Karpas-422 (cell line): Measurements from ENCODE around the gene TCEA3. TPM values are rescaled to one million over a fixed set of nuclear protein-coding genes. Genes with fewer than 3 reads are reported as not detected.

Source experiments
- DNase-seq: peaks from one replicate; pipeline ENCODE4 v3.0.0-alpha.2; 2015
- H2AFZ ChIP-seq: fragments of 200-600 bp; sonication (generic); 2 replicates; pipeline ENCODE4 v1.6.1; 2014; ENCODE audit warnings: antibody characterized with exemption, low read length, mixed read lengths
- H3K27ac ChIP-seq: fragments of 200-600 bp; sonication (generic); 2 replicates; pipeline ENCODE4 v1.5.1; 2014; ENCODE audit warnings: mild to moderate bottlenecking, low read length, moderate library complexity
- H3K27me3 ChIP-seq: fragments of 200-600 bp; sonication (generic); 2 replicates; pipeline ENCODE4 v1.6.1; 2014; ENCODE audit warnings: low read length, mixed read lengths
- H3K36me3 ChIP-seq: fragments of 200-600 bp; sonication (generic); 2 replicates; pipeline ENCODE4 v1.6.1; 2014; ENCODE audit warnings: low read length, mixed read lengths; ENCODE audit not compliant: insufficient read depth
- H3K4me1 ChIP-seq: fragments of 200-600 bp; sonication (generic); 2 replicates; pipeline ENCODE4 v1.6.1; 2014; ENCODE audit warnings: mild to moderate bottlenecking, low read length, mixed read lengths
- H3K4me2 ChIP-seq: fragments of 200-600 bp; sonication (generic); 2 replicates; pipeline ENCODE4 v1.6.1; 2014; ENCODE audit warnings: low read length, low read depth, mild to moderate bottlenecking; ENCODE audit not compliant: poor library complexity, severe bottlenecking
- H3K4me3 ChIP-seq: fragments of 200-600 bp; sonication (generic); 2 replicates; pipeline ENCODE4 v1.5.1; 2014; ENCODE audit warnings: mild to moderate bottlenecking, antibody characterized with exemption, low read length, mixed read lengths
- H3K79me2 ChIP-seq: fragments of 200-600 bp; sonication (generic); 2 replicates; pipeline ENCODE4 v1.6.1; 2014; ENCODE audit warnings: mild to moderate bottlenecking, low read length, mixed read lengths
- H3K9ac ChIP-seq: fragments of 200-600 bp; sonication (generic); 2 replicates; pipeline ENCODE4 v1.6.0; 2014; ENCODE audit warnings: low read length
- H3K9me2 ChIP-seq: fragments of 200-600 bp; sonication (generic), shearing (Covaris generic); replicated peaks from 2 replicates; pipeline ENCODE4 v1.6.0; 2014; ENCODE audit warnings: mild to moderate bottlenecking, low read length, moderate library complexity; ENCODE audit not compliant: insufficient read depth
- H3K9me3 ChIP-seq: fragments of 300-700, 200-600 bp; sonication (generic); 2 replicates; pipeline ENCODE4 v1.6.1; 2014; ENCODE audit warnings: low read length, mixed read lengths
- H4K20me1 ChIP-seq: fragments of 200-600 bp; sonication (generic); 2 replicates; pipeline ENCODE4 v1.6.1; 2014; ENCODE audit warnings: mild to moderate bottlenecking, antibody characterized with exemption, low read length, low read depth; ENCODE audit not compliant: insufficient read depth
- total RNA-seq: library from RNA; depleted of rRNA; stranded (reverse); fragments of >200 nt; shearing (Covaris generic); gene quantifications from 2 replicates; pipeline ENCODE4 v1.2.3, GENCODE V29; 2014; ENCODE audit warnings: low replicate concordance

The TCEA3 gene
- total RNA-seq, 1 experiment from 2014 or later = not detected

GRCh38 chr1:23405946-23406345, 18.6 kb downstream of the TCEA3 start:
- Histone ChIP-seq H3K27ac (no peak overlapping the region), H3K4me3 (no peak overlapping the region), H3K9me2 (no peaks in the 10 kb centered on the region), H3K9ac (no peak overlapping the region), H2AFZ (no peak overlapping the region), H3K4me1 (no peaks in the 10 kb centered on the region), H4K20me1 (no peaks in the 10 kb centered on the region), H3K27me3 (no peaks in the 10 kb centered on the region), H3K4me2 (no peak overlapping the region), H3K36me3 (no peaks in the 10 kb centered on the region), H3K9me3 (no peaks in the 10 kb centered on the region), H3K79me2 (no peaks in the 10 kb centered on the region)
- DNase-seq = no peak

DNA sequence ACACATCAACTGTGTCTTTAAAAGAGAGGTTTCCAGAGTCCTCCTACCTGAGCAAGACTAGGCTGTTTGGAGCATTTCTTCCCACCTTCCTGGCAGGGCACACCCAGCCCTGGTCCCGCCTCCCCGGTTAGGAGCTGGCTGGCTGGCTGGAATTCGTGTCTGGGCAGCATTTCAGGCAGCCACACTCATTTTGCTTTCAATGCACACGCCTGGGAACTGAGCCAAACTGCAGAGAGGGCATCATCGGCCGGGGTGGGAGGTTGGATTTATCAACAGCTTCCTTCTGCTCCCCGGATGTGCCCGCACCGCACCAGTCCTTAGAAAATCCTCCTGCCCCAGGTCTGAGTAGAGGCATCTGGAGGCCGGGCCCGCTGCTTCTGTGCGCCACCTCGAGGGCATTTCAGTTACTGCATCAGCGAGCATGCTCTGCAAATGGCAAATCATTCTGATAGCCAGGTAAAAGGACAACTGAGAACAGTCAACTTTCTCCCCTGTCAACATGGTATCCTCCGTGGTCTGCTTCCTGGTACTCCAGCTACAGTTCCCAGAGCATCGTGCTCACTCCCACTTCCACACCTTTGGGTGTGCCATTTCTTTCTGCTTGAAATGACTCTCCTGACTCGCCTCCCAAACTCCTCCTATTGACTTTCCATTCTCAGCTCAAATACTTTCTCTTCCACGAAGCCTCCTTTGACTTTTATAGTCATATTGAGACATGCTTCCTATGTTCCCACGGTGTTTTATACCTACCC, 20.6 kb downstream of the TCEA3 start:
- H3K4me1 ChIP-seq = no peaks in the 10 kb centered on the region
- no peaks in the 10 kb centered on the region for H4K20me1 ChIP-seq
- H3K9me2 ChIP-seq = no peaks in the 10 kb centered on the region
- no peak overlapping the region for H3K4me2 ChIP-seq
- H3K27me3 ChIP-seq = no peaks in the 10 kb centered on the region
- H3K36me3 ChIP-seq = no peaks in the 10 kb centered on the region
- DNase-seq = peak; percentile 91
- H2AFZ ChIP-seq = no peak overlapping the region
- no peak overlapping the region for H3K4me3 ChIP-seq
- no peak overlapping the region for H3K9ac ChIP-seq
- no peaks in the 10 kb centered on the region for H3K9me3 ChIP-seq
- H3K79me2 ChIP-seq = no peaks in the 10 kb centered on the region
- no peak overlapping the region for H3K27ac ChIP-seq

- Histone ChIP-seq H3K4me3 (no peak overlapping the region), H4K20me1 (no peaks in the 10 kb centered on the region), H3K27me3 (no peaks in the 10 kb centered on the region), H3K9ac (no peak overlapping the region), H3K9me2 (no peaks in the 10 kb centered on the region), H3K36me3 (no peaks in the 10 kb centered on the region), H3K9me3 (no peaks in the 10 kb centered on the region), H3K27ac (no peak overlapping the region), H2AFZ (no peak overlapping the region), H3K79me2 (no peaks in the 10 kb centered on the region), H3K4me1 (no peaks in the 10 kb centered on the region), H3K4me2 (no peak overlapping the region)
- no peak for DNase-seq
Observed at GRCh38 chr1:23403355-23403734, 21.2 kb downstream of the TCEA3 start.

GRCh38 chr1:23403038-23403336, 21.6 kb downstream of the TCEA3 start:
- Histone ChIP-seq H3K9ac (no peak overlapping the region), H3K27ac (no peak overlapping the region), H3K27me3 (no peaks in the 10 kb centered on the region), H3K36me3 (no peaks in the 10 kb centered on the region), H3K4me3 (no peak overlapping the region), H3K4me1 (no peaks in the 10 kb centered on the region), H2AFZ (no peak overlapping the region), H3K9me3 (no peaks in the 10 kb centered on the region), H4K20me1 (no peaks in the 10 kb centered on the region), H3K4me2 (no peak overlapping the region), H3K9me2 (no peaks in the 10 kb centered on the region), H3K79me2 (no peaks in the 10 kb centered on the region)
- DNase-seq = no peak

GRCh38 chr1:23402286-23403037, 22.1 kb downstream of the TCEA3 start:
- no peaks in the 10 kb centered on the region for H3K79me2 ChIP-seq
- no peak overlapping the region for H3K27ac ChIP-seq
- no peaks in the 10 kb centered on the region for H3K9me2 ChIP-seq
- H3K9ac ChIP-seq = no peak overlapping the region
- H3K4me3 ChIP-seq = no peak overlapping the region
- no peaks in the 10 kb centered on the region for H3K27me3 ChIP-seq
- no peaks in the 10 kb centered on the region for H3K4me1 ChIP-seq
- no peak for DNase-seq
- no peaks in the 10 kb centered on the region for H3K9me3 ChIP-seq
- no peaks in the 10 kb centered on the region for H3K36me3 ChIP-seq
- no peaks in the 10 kb centered on the region for H4K20me1 ChIP-seq
- H2AFZ ChIP-seq = no peak overlapping the region
- no peak overlapping the region for H3K4me2 ChIP-seq

- Histone ChIP-seq H3K4me2 (no peak overlapping the region), H4K20me1 (no peaks in the 10 kb centered on the region), H3K79me2 (no peaks in the 10 kb centered on the region), H3K9me2 (no peaks in the 10 kb centered on the region), H3K27me3 (no peaks in the 10 kb centered on the region), H3K4me3 (no peak overlapping the region), H3K27ac (no peak overlapping the region), H3K36me3 (no peaks in the 10 kb centered on the region), H2AFZ (no peak overlapping the region), H3K9ac (no peak overlapping the region), H3K9me3 (no peaks in the 10 kb centered on the region), H3K4me1 (no peaks in the 10 kb centered on the region)
- no peak for DNase-seq
Observed at GRCh38 chr1:23401313-23401712, 23.2 kb downstream of the TCEA3 start.

DNA sequence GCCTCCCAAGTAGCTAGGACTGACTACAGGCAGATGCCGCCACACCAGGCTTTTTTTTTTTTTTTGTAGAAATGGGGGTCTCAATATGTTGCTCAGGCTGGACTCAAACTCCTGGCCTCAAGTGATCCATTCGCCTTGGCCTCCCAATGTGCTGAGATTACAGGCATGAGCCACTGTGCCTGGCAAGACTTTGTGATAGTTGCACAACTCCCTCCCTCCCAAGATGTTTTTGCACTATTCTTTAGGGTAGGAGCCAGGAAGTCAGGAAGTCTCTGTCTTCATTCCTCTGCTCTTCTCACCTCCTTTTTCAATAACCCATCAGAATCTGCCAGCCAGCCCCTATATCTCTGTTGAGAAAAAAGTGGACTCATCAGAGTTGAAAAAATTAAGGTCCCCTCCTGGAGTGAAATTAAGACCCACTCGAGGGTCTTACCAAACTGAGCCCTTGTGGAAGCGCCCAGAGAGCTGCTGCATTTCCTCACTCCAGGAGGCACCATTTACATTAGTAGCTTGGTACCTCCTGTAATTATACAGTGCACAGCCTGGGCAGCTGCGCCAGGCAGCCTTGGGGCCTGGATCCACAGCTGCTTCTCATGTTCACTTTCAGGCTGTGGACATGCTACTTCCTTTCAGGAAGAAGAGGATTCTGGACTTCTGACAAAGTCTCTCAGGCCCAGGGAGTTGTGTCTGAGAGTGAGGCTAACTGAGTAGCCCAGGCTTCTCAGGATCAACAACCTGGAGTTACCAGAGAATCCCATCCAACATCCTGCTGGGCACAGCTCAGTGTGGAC, 24.0 kb downstream of the TCEA3 start:
- no peaks in the 10 kb centered on the region for H3K9me2 ChIP-seq
- no peaks in the 10 kb centered on the region for H4K20me1 ChIP-seq
- H3K4me2 ChIP-seq = no peak overlapping the region
- H2AFZ ChIP-seq = no peak overlapping the region
- no peak overlapping the region for H3K9ac ChIP-seq
- H3K9me3 ChIP-seq = no peaks in the 10 kb centered on the region
- H3K36me3 ChIP-seq = no peaks in the 10 kb centered on the region
- H3K4me3 ChIP-seq = no peak overlapping the region
- no peaks in the 10 kb centered on the region for H3K27me3 ChIP-seq
- DNase-seq = no peak
- no peaks in the 10 kb centered on the region for H3K79me2 ChIP-seq
- H3K4me1 ChIP-seq = no peaks in the 10 kb centered on the region
- H3K27ac ChIP-seq = no peak overlapping the region

- H3K27ac ChIP-seq = no peak overlapping the region
- no peaks in the 10 kb centered on the region for H4K20me1 ChIP-seq
- no peaks in the 10 kb centered on the region for H3K9me3 ChIP-seq
- H3K9me2 ChIP-seq = no peaks in the 10 kb centered on the region
- H3K4me1 ChIP-seq = no peaks in the 10 kb centered on the region
- no peak overlapping the region for H2AFZ ChIP-seq
- H3K36me3 ChIP-seq = no peaks in the 10 kb centered on the region
- no peaks in the 10 kb centered on the region for H3K79me2 ChIP-seq
- no peaks in the 10 kb centered on the region for H3K27me3 ChIP-seq
- no peak overlapping the region for H3K4me2 ChIP-seq
- H3K9ac ChIP-seq = no peak overlapping the region
- no peak overlapping the region for H3K4me3 ChIP-seq
- no peak for DNase-seq
Observed at GRCh38 chr1:23399229-23399628, 25.3 kb downstream of the TCEA3 start.
